Uterus (tissue), 2 donors: ENCODE measurements around the gene G6PC2.

ENCODE experiments used
- CTCF ChIP-seq, 4 experiments: fragments of 200-600 bp in 2 of 4; fragments of 450-650 bp in 2 of 4; sonication (generic) in 2 of 4; IDR thresholded peaks; one replicate each; pipeline ENCODE4 v1.5.1; 2016 to 2019; ENCODE audit warnings: antibody characterized with exemption in 4 of 4, mild to moderate bottlenecking in 2 of 4, moderate library complexity in 1 of 4
- POLR2A ChIP-seq, 2 donors: fragments of 450-650 bp; IDR thresholded peaks; one replicate each; pipeline ENCODE4 v1.6.1; 2016; ENCODE audit warnings: antibody characterized with exemption in 2 of 2, mild to moderate bottlenecking in 1 of 2, moderate library complexity in 1 of 2

- no peak for TF ChIP-seq CTCF (IDR thresholded peaks at IDR 0.05)
- TF ChIP-seq POLR2A (IDR thresholded peaks at IDR 0.05): no peak
These were observed 43.0 kb downstream of the G6PC2 start for GRCh38 chr2:168944065-168944464.
